Measurements from ENCODE around the gene CEP192.

The CEP192 gene

GRCh38 chr18:13165636-13166423 is 174.7 kb downstream of the CEP192 start:
- no peaks in the 10 kb centered on the region for H3F3A ChIP-seq (ENCODE audit: insufficient read depth, low read length)
- H3K4me1 ChIP-seq (ENCODE audit: insufficient read depth, low read length, severe bottlenecking) = no peaks in the 10 kb centered on the region
- H3K27me3 ChIP-seq (ENCODE audit: insufficient read depth, low read length) = peaks cover 4% of the 10 kb centered on the region; the same call in 1 of the 2 replicates
- H2AFZ ChIP-seq (ENCODE audit: low read length) = no peak overlapping the region
- H3K9me3 ChIP-seq (ENCODE audit: low read length) = no peaks in the 10 kb centered on the region
- H3K9me2 ChIP-seq (ENCODE audit: low read depth, low read length) = no peaks in the 10 kb centered on the region
- TF ChIP-seq EZH2 (IDR thresholded peaks at IDR 0.05; ENCODE audit: borderline replicate concordance, low read length) = no peak
- TF ChIP-seq CTCF (IDR thresholded peaks at IDR 0.05; ENCODE audit: low read length) = no peak
- no peaks in the 10 kb centered on the region for H3K36me3 ChIP-seq (ENCODE audit: insufficient read depth, low read length)
- H3K27ac ChIP-seq (ENCODE audit: low read depth, low read length, poor library complexity, severe bottlenecking) = no peak overlapping the region
- H3K4me3 ChIP-seq (ENCODE audit: low read depth, low read length, poor library complexity, severe bottlenecking) = no peak overlapping the region
- no peaks in the 10 kb centered on the region for H4K20me1 ChIP-seq (ENCODE audit: insufficient read depth, low read length)
- H3K9ac ChIP-seq (ENCODE audit: low read length) = no peak overlapping the region
- H3K4me2 ChIP-seq (ENCODE audit: low read length) = no peak overlapping the region
- no peaks in the 10 kb centered on the region for H3K79me2 ChIP-seq (ENCODE audit: insufficient read depth, low read length)

- H3K79me2 ChIP-seq (ENCODE audit: insufficient read depth, low read length) = no peaks in the 10 kb centered on the region
- H3K9me2 ChIP-seq (ENCODE audit: low read depth, low read length) = no peaks in the 10 kb centered on the region
- TF ChIP-seq EZH2 (IDR thresholded peaks at IDR 0.05; ENCODE audit: borderline replicate concordance, low read length) (no peak), CTCF (IDR thresholded peaks at IDR 0.05; ENCODE audit: low read length) (no peak)
- H3K4me2 ChIP-seq (ENCODE audit: low read length) = no peak overlapping the region
- H3K27ac ChIP-seq (ENCODE audit: low read depth, low read length, poor library complexity, severe bottlenecking) = no peak overlapping the region
- H3F3A ChIP-seq (ENCODE audit: insufficient read depth, low read length) = no peaks in the 10 kb centered on the region
- H3K4me3 ChIP-seq (ENCODE audit: low read depth, low read length, poor library complexity, severe bottlenecking) = no peak overlapping the region
- no peaks in the 10 kb centered on the region for H4K20me1 ChIP-seq (ENCODE audit: insufficient read depth, low read length)
- no peak overlapping the region for H3K9ac ChIP-seq (ENCODE audit: low read length)
- H2AFZ ChIP-seq (ENCODE audit: low read length) = no peak overlapping the region
- no peaks in the 10 kb centered on the region for H3K9me3 ChIP-seq (ENCODE audit: low read length)
- no peaks in the 10 kb centered on the region for H3K36me3 ChIP-seq (ENCODE audit: insufficient read depth, low read length)
- peaks cover 4% of the 10 kb centered on the region for H3K4me1 ChIP-seq (ENCODE audit: insufficient read depth, low read length, severe bottlenecking)
- no peaks in the 10 kb centered on the region; the same call in 1 of the 2 replicates for H3K27me3 ChIP-seq (ENCODE audit: insufficient read depth, low read length)
Observed at GRCh38 chr18:13173578-13174145, 182.5 kb downstream of the CEP192 start.
